IMR-90 (cell line): ENCODE data around the gene WASHC2C.
"Not testable (repeated sequence)": the region's sequence is repeated elsewhere in the genome, so short reads cannot be mapped to it uniquely, and the experiment has no call there.

ENCODE experiments used
- CTCF ChIP-seq: conservative IDR thresholded peaks from 2 replicates; pipeline ENCODE4 v1.5.1; 2012; ENCODE audit warnings: mild to moderate bottlenecking, low read depth, low read length, improper control_type of control experiment
- SMC3 ChIP-seq: fragments of 150-350 bp; IDR thresholded peaks from 2 replicates; pipeline ENCODE4 v1.6.1; 2016; ENCODE audit warnings: low read depth, mild to moderate bottlenecking, antibody characterized with exemption, low read length, moderate library complexity

GRCh38 chr10:45790694-45791426 lies 63.8 kb downstream of the WASHC2C start:
- TF ChIP-seq CTCF, SMC3: not testable (repeated sequence)
